Measurements from ENCODE around the gene PDZD4. TPM values are rescaled to one million over a fixed set of nuclear protein-coding genes. Genes with fewer than 3 reads are reported as not detected.

Gene PDZD4
- total RNA-seq, 2 donors from 2014 or later, result 2.1 to 7.1 TPM

DNA sequence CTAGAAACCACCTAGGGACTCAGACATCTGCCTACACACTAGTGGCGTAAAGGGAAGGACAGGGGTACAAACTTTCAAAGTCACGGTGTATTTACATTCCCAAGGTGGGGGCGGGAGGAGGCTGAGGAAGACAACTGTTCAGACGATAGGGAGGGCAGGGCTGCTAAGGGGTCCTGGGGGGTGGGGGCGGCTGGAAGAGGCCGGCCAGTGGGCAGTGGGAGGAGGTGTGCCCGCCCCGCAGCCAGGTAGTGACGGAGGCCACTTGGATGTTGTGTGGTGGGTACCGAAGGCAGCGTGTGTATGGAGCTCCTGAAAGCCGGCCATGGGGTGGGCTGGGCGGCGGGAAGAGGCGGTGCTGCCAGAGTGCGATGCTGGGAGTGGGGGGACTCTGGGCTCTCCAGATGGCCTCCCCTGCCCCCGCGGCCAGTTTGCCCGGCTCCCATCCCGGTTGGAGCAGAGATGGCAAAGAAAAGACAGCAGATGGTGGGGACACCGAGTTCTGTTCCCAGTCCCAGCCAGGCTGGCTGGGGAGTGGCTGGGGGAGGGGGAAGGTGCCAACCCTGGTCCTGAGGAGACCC, 31.5 kb upstream of the PDZD4 start:
- no peak for DNase-seq (ENCODE audit: low spot score)
- Histone ChIP-seq H3K27ac (no peak overlapping the region), H3K36me3 (no peaks in the 10 kb centered on the region), H3K4me3 (no peak overlapping the region), H3K4me1 (no peaks in the 10 kb centered on the region), H3K27me3 (no peaks in the 10 kb centered on the region), H3K9me3 (no peaks in the 10 kb centered on the region)
- TF ChIP-seq, protein P1, sequence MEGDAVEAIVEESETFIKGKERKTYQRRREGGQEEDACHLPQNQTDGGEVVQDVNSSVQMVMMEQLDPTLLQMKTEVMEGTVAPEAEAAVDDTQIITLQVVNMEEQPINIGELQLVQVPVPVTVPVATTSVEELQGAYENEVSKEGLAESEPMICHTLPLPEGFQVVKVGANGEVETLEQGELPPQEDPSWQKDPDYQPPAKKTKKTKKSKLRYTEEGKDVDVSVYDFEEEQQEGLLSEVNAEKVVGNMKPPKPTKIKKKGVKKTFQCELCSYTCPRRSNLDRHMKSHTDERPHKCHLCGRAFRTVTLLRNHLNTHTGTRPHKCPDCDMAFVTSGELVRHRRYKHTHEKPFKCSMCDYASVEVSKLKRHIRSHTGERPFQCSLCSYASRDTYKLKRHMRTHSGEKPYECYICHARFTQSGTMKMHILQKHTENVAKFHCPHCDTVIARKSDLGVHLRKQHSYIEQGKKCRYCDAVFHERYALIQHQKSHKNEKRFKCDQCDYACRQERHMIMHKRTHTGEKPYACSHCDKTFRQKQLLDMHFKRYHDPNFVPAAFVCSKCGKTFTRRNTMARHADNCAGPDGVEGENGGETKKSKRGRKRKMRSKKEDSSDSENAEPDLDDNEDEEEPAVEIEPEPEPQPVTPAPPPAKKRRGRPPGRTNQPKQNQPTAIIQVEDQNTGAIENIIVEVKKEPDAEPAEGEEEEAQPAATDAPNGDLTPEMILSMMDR (IDR thresholded peaks at IDR 0.05), result no peak

DNA sequence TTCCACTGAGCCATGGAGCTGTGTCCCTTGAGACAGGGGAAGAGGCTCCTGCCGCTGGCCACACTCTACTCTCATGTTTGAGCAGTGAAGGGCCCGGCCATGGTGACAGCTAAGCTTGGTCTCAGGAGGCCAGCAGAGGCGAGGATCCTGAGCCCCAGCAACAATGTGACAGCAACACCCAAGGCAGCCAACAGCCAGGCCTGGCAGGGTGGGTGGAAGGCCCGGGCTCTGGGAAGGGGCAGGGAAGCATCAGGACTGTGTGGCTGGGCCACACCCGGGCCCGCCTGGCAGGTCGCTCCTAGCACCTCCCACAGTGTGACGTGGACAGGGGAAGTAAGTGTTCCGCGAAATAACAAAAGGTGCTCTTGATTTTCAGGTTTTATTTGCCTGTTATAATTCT, 30.8 kb upstream of the PDZD4 start:
- Histone ChIP-seq H3K27me3 (no peaks in the 10 kb centered on the region), H3K36me3 (no peaks in the 10 kb centered on the region), H3K4me1 (no peaks in the 10 kb centered on the region), H3K27ac (no peak overlapping the region), H3K4me3 (no peak overlapping the region), H3K9me3 (no peaks in the 10 kb centered on the region)
- DNase-seq (ENCODE audit: low spot score), result no peak
- TF ChIP-seq, protein P1 (IDR thresholded peaks at IDR 0.05), result no peak

DNA sequence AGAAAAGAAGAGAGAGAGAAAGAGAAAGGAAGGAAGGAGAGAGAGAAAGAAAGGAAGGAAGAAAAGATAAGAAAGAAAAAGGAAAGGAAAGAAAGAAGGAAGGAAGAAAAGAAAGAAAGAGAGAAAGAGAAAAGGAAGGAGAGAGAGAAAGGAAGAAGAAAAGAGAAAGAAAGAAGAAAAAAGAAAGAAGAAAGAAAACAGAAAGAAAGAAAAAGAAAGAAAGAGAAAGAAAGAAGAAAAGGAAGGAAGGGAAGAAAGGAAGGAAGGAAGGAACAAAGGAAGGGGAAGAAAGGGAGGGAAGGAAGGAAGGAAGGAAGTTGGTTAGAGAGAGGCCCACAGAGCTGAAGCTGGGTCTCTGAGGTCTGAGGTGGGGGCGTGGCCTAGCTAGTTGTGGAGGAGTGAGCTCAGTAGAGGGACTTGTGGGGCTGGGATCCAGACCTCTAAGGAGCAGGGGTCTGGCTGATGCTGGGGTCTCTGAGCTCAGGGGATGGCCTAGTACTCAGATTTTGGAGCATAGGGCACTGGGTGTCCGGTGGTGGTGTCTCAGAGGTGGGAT, 27.1 kb upstream of the PDZD4 start:
- Histone ChIP-seq H3K27ac (no peak overlapping the region), H3K4me1 (no peaks in the 10 kb centered on the region), H3K36me3 (no peaks in the 10 kb centered on the region), H3K9me3 (no peaks in the 10 kb centered on the region), H3K27me3 (no peaks in the 10 kb centered on the region), H3K4me3 (no peak overlapping the region)
- DNase-seq (ENCODE audit: low spot score), result no peak
- TF ChIP-seq, protein P1 (IDR thresholded peaks at IDR 0.05), result no peak

DNA sequence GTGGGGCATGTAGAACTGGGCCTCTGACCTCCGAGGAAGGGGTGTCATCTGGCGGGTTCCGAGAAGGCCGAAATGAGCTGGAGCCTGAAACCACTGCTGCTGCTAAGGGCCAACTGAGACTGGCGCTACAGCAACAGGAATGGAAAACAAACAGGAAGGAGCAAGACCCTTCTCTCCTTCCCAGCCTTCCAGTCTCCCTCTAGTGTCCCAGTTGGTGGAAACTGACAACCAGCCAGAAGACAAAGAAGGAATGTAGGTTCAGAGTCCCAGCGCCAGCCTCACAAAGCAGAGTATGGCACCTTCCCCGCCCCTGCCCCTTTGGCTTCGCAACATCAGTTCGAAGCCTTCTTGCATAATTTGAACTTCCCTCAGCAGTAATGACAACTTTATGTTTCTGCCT, 24.4 kb upstream of the PDZD4 start:
- no peaks in the 10 kb centered on the region for H3K4me1 ChIP-seq
- no peaks in the 10 kb centered on the region for H3K36me3 ChIP-seq
- H3K9me3 ChIP-seq, result no peaks in the 10 kb centered on the region
- TF ChIP-seq, protein P1 (IDR thresholded peaks at IDR 0.05), result no peak
- no peaks in the 10 kb centered on the region for H3K27me3 ChIP-seq
- no peak overlapping the region for H3K4me3 ChIP-seq
- no peak overlapping the region for H3K27ac ChIP-seq
- no peak for DNase-seq (ENCODE audit: low spot score)

DNA sequence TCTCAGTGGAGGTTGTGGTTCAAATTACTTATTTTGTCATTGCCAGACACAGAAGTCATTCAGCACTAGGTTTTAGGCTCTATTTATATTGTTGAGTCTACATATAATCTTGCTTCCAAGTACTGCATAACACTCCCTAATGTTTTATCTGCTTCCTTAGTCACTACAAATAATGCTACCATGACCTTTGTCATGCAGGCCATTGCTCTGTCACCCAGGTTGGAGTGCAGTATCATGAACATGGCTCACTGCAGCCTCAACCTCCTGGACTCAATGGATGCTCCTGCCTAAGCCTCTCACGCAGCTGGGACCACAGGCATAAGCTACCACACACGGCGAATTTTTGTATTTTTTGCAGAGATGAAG, 23.5 kb upstream of the PDZD4 start:
- H3K36me3 ChIP-seq, result no peaks in the 10 kb centered on the region
- no peaks in the 10 kb centered on the region for H3K4me1 ChIP-seq
- no peaks in the 10 kb centered on the region for H3K27me3 ChIP-seq
- no peak for DNase-seq (ENCODE audit: low spot score)
- H3K9me3 ChIP-seq, result no peaks in the 10 kb centered on the region
- no peak overlapping the region for H3K4me3 ChIP-seq
- TF ChIP-seq, protein P1 (IDR thresholded peaks at IDR 0.05), result no peak
- H3K27ac ChIP-seq, result no peak overlapping the region

Measured in right atrium auricular region (tissue), 2 donors.